ENCODE measurements around the gene MAPT. TPM values are rescaled to one million over a fixed set of nuclear protein-coding genes. Genes with fewer than 3 reads are reported as not detected.

The MAPT gene
- total RNA-seq, 1 donor from 2014 or later = 2.4 TPM

DNA sequence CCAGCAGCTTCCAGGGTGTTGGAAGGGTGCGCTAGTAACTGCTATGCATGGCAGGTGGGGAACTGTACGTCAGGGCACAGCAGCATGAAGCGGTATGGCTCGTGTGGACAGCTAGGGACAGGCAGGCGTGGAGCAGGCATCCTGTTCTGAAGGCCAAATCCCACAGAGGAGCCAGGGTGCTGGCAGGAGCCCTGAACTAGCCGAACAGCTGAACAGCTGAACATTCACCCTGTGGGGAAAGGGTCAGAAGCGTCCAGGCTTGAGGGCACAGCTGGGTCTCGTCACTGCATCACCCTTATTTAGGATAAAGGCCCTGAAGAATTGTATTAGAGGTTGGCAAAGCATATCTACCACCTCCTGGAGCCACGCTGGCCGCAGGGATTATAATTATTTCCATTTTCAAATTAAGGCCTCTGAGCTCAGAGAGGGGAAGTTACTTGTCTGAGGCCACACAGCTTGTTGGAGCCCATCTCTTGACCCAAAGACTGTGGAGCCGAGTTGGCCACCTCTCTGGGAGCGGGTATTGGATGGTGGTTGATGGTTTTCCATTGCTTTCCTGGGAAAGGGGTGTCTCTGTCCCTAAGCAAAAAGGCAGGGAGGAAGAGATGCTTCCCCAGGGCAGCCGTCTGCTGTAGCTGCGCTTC, 101.4 kb downstream of the MAPT start:
- H2AFZ ChIP-seq (replicated peaks) = no peak overlapping the region
- no peak overlapping the region for H3K27ac ChIP-seq
- no peak overlapping the region for H3K9ac ChIP-seq
- H3K4me2 ChIP-seq = no peak overlapping the region
- no peaks in the 10 kb centered on the region for H3K79me2 ChIP-seq (ENCODE audit: low read depth)
- no peaks in the 10 kb centered on the region for H3K9me3 ChIP-seq (ENCODE audit: low read depth)
- Mint-ChIP-seq H3K4me3 (no peak overlapping the region), H3K4me1 (peaks cover 13% of the 10 kb centered on the region), H3K27ac (no peak overlapping the region), H3K9me3 (no peaks in the 10 kb centered on the region), H3K36me3 (no peaks in the 10 kb centered on the region), H3K27me3 (ENCODE audit: insufficient read depth, low read depth) (peaks cover 10% of the 10 kb centered on the region)
- DNase-seq (ENCODE audit: low spot score) = no peak
- peaks cover 18% of the 10 kb centered on the region for H3K4me1 ChIP-seq
- H4K20me1 ChIP-seq (ENCODE audit: low read depth) = no peaks in the 10 kb centered on the region
- TF ChIP-seq, protein P1, sequence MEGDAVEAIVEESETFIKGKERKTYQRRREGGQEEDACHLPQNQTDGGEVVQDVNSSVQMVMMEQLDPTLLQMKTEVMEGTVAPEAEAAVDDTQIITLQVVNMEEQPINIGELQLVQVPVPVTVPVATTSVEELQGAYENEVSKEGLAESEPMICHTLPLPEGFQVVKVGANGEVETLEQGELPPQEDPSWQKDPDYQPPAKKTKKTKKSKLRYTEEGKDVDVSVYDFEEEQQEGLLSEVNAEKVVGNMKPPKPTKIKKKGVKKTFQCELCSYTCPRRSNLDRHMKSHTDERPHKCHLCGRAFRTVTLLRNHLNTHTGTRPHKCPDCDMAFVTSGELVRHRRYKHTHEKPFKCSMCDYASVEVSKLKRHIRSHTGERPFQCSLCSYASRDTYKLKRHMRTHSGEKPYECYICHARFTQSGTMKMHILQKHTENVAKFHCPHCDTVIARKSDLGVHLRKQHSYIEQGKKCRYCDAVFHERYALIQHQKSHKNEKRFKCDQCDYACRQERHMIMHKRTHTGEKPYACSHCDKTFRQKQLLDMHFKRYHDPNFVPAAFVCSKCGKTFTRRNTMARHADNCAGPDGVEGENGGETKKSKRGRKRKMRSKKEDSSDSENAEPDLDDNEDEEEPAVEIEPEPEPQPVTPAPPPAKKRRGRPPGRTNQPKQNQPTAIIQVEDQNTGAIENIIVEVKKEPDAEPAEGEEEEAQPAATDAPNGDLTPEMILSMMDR (IDR thresholded peaks at IDR 0.05) = no peak
- TF ChIP-seq EZH2 (IDR thresholded peaks at IDR 0.05) (no peak), EZH2phosphoT487 (IDR thresholded peaks at IDR 0.05) (no peak)
- no peaks in the 10 kb centered on the region for H3K27me3 ChIP-seq
- H3K36me3 ChIP-seq = no peaks in the 10 kb centered on the region
- H3F3A ChIP-seq (ENCODE audit: low read depth) = peaks cover 14% of the 10 kb centered on the region
- no peak overlapping the region for H3K4me3 ChIP-seq

DNA sequence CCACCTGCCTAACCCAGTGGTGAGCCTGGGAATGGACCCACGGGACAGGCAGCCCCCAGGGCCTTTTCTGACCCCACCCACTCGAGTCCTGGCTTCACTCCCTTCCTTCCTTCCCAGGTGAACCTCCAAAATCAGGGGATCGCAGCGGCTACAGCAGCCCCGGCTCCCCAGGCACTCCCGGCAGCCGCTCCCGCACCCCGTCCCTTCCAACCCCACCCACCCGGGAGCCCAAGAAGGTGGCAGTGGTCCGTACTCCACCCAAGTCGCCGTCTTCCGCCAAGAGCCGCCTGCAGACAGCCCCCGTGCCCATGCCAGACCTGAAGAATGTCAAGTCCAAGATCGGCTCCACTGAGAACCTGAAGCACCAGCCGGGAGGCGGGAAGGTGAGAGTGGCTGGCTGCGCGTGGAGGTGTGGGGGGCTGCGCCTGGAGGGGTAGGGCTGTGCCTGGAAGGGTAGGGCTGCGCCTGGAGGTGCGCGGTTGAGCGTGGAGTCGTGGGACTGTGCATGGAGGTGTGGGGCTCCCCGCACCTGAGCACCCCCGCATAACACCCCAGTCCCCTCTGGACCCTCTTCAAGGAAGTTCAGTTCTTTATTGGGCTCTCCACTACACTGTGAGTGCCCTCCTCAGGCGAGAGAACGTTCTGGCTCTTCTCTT, 102.1 kb downstream of the MAPT start:
- TF ChIP-seq EZH2phosphoT487 (IDR thresholded peaks at IDR 0.05) (no peak), EZH2 (IDR thresholded peaks at IDR 0.05) (no peak)
- TF ChIP-seq, protein P1 (IDR thresholded peaks at IDR 0.05) = no peak
- Mint-ChIP-seq H3K27ac (no peak overlapping the region), H3K4me1 (peaks cover 11% of the 10 kb centered on the region), H3K27me3 (ENCODE audit: insufficient read depth, low read depth) (peaks cover 9% of the 10 kb centered on the region), H3K9me3 (no peaks in the 10 kb centered on the region), H3K36me3 (no peaks in the 10 kb centered on the region), H3K4me3 (no peak overlapping the region)
- Histone ChIP-seq H3F3A (ENCODE audit: low read depth) (peaks cover 14% of the 10 kb centered on the region), H3K27ac (no peak overlapping the region), H3K4me2 (no peak overlapping the region), H2AFZ (replicated peaks) (no peak overlapping the region), H3K27me3 (no peaks in the 10 kb centered on the region), H4K20me1 (ENCODE audit: low read depth) (no peaks in the 10 kb centered on the region), H3K4me3 (no peak overlapping the region), H3K4me1 (peaks cover 18% of the 10 kb centered on the region), H3K9ac (no peak overlapping the region), H3K9me3 (ENCODE audit: low read depth) (no peaks in the 10 kb centered on the region), H3K79me2 (ENCODE audit: low read depth) (no peaks in the 10 kb centered on the region), H3K36me3 (no peaks in the 10 kb centered on the region)
- no peak for DNase-seq (ENCODE audit: low spot score)

DNA sequence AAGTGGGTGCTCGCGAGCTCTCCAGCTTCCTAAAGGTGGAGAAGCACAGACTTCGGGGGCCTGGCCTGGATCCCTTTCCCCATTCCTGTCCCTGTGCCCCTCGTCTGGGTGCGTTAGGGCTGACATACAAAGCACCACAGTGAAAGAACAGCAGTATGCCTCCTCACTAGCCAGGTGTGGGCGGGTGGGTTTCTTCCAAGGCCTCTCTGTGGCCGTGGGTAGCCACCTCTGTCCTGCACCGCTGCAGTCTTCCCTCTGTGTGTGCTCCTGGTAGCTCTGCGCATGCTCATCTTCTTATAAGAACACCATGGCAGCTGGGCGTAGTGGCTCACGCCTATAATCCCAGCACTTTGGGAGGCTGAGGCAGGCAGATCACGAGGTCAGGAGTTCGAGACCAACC, 102.8 kb downstream of the MAPT start:
- H3K27me3 Mint-ChIP-seq (ENCODE audit: insufficient read depth, low read depth) = peaks cover 13% of the 10 kb centered on the region
- H3K36me3 ChIP-seq = no peaks in the 10 kb centered on the region

DNA sequence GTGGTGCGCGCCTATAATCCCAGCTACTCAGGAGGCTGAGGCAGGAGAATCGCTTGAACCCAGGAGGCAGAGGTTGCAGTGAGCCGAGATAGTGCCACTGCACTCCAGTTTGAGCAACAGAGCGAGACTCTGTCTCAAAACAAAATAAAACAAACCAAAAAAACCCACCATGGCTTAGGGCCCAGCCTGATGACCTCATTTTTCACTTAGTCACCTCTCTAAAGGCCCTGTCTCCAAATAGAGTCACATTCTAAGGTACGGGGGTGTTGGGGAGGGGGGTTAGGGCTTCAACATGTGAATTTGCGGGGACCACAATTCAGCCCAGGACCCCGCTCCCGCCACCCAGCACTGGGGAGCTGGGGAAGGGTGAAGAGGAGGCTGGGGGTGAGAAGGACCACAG, 103.3 kb downstream of the MAPT start:
- Histone ChIP-seq H3K27ac (no peak overlapping the region), H3F3A (ENCODE audit: low read depth) (peaks cover 9% of the 10 kb centered on the region), H4K20me1 (ENCODE audit: low read depth) (no peaks in the 10 kb centered on the region), H3K36me3 (no peaks in the 10 kb centered on the region), H2AFZ (replicated peaks) (no peak overlapping the region), H3K4me1 (peaks cover 12% of the 10 kb centered on the region), H3K27me3 (no peaks in the 10 kb centered on the region), H3K79me2 (ENCODE audit: low read depth) (no peaks in the 10 kb centered on the region), H3K9ac (no peak overlapping the region), H3K4me3 (no peak overlapping the region), H3K9me3 (ENCODE audit: low read depth) (no peaks in the 10 kb centered on the region), H3K4me2 (no peak overlapping the region)
- no peaks in the 10 kb centered on the region for H3K9me3 Mint-ChIP-seq
- H3K36me3 Mint-ChIP-seq = no peaks in the 10 kb centered on the region
- H3K27me3 Mint-ChIP-seq (ENCODE audit: insufficient read depth, low read depth) = peaks cover 13% of the 10 kb centered on the region
- DNase-seq (ENCODE audit: low spot score) = no peak
- H3K4me1 Mint-ChIP-seq = peaks cover 11% of the 10 kb centered on the region
- H3K27ac Mint-ChIP-seq = no peak overlapping the region
- no peak overlapping the region for H3K4me3 Mint-ChIP-seq
- TF ChIP-seq, protein P1 (IDR thresholded peaks at IDR 0.05) = no peak
- no peak for TF ChIP-seq EZH2phosphoT487 (IDR thresholded peaks at IDR 0.05)
- TF ChIP-seq EZH2 (IDR thresholded peaks at IDR 0.05) = no peak

More for the DNA sequence above, 102.8 kb downstream of the MAPT start:
- H3K27ac ChIP-seq = no peak overlapping the region
- H3K9me3 ChIP-seq (ENCODE audit: low read depth) = no peaks in the 10 kb centered on the region
- no peak overlapping the region for H3K27ac Mint-ChIP-seq
- DNase-seq (ENCODE audit: low spot score) = no peak
- H3K4me1 Mint-ChIP-seq = peaks cover 11% of the 10 kb centered on the region
- H3K4me2 ChIP-seq = no peak overlapping the region
- peaks cover 11% of the 10 kb centered on the region for H3F3A ChIP-seq (ENCODE audit: low read depth)
- no peak overlapping the region for H3K4me3 Mint-ChIP-seq
- H3K9me3 Mint-ChIP-seq = no peaks in the 10 kb centered on the region
- H3K36me3 Mint-ChIP-seq = no peaks in the 10 kb centered on the region
- no peaks in the 10 kb centered on the region for H4K20me1 ChIP-seq (ENCODE audit: low read depth)
- no peak overlapping the region for H2AFZ ChIP-seq (replicated peaks)
- no peak overlapping the region for H3K4me3 ChIP-seq
- peaks cover 16% of the 10 kb centered on the region for H3K4me1 ChIP-seq
- H3K27me3 ChIP-seq = no peaks in the 10 kb centered on the region
- H3K79me2 ChIP-seq (ENCODE audit: low read depth) = no peaks in the 10 kb centered on the region
- H3K9ac ChIP-seq = no peak overlapping the region
- TF ChIP-seq EZH2 (IDR thresholded peaks at IDR 0.05) = no peak
- no peak for TF ChIP-seq EZH2phosphoT487 (IDR thresholded peaks at IDR 0.05)
